Progenitor cell of endocrine pancreas (in vitro differentiated cells): ENCODE data around the gene COL5A2. TPM values are rescaled to one million over a fixed set of nuclear protein-coding genes. Genes with fewer than 3 reads are reported as not detected.

Experiments used
- DNase-seq: peaks from one replicate; pipeline ENCODE4 v3.0.0; 2021; ENCODE audit warnings: low spot score; ENCODE audit not compliant: unreplicated experiment
- H3K27ac Mint-ChIP-seq: 2 replicates; pipeline ENCODE4 v1.8.0; 2021; ENCODE audit warnings: mild to moderate bottlenecking, moderate library complexity, mixed read lengths
- H3K27me3 Mint-ChIP-seq: 2 replicates; pipeline ENCODE4 v1.8.0; 2021; ENCODE audit warnings: mixed read lengths
- H3K36me3 Mint-ChIP-seq: 2 replicates; pipeline ENCODE4 v1.8.0; 2022; ENCODE audit warnings: mixed read lengths; ENCODE audit not compliant: insufficient read depth
- H3K4me1 Mint-ChIP-seq: 2 replicates; pipeline ENCODE4 v1.8.0; 2021; ENCODE audit warnings: low read depth, mixed read lengths
- H3K4me3 Mint-ChIP-seq: 2 replicates; pipeline ENCODE4 v1.8.0; 2021; ENCODE audit warnings: low read depth, mild to moderate bottlenecking, moderate library complexity, mixed read lengths
- H3K9me3 Mint-ChIP-seq: 2 replicates; pipeline ENCODE4 v1.8.0; 2021; ENCODE audit warnings: low read depth, mixed read lengths
- total RNA-seq: library from RNA; stranded (reverse); gene quantifications from 2 replicates; pipeline ENCODE4 v1.2.1, GENCODE V29; 2021
- TF ChIP-seq, protein P1 (sequence below): fragments of 200-600 bp; sonication (generic); IDR thresholded peaks from one replicate; pipeline ENCODE4 v1.5.0; 2021; ENCODE audit warnings: antibody characterized with exemption, mild to moderate bottlenecking; ENCODE audit not compliant: unreplicated experiment

The COL5A2 gene
- total RNA-seq, 1 donor from 2014 or later: 4.5 TPM

DNA sequence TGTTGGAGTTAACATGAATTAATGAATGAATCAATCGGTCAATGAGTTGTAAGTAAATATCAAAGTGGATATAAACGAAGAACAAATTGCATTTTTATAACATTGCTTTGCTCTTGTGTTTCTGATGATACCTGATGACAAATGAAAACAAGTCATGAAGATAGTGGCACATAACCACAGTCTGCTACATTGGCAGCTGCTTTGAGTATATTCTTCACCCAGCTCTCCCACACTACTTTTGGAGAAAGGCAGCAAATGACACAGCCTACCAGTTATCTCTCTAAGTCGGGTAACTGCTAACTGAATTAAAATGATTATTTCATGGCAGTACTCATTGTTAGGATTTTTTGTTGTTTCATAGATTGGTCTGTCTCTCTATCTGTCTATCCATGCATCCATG, 76.8 kb downstream of the COL5A2 start:
- no peaks in the 10 kb centered on the region for H3K4me1 Mint-ChIP-seq
- H3K27ac Mint-ChIP-seq: no peak overlapping the region
- no peaks in the 10 kb centered on the region for H3K27me3 Mint-ChIP-seq
- no peak for DNase-seq
- no peaks in the 10 kb centered on the region for H3K9me3 Mint-ChIP-seq
- no peak overlapping the region for H3K4me3 Mint-ChIP-seq
- TF ChIP-seq, protein P1, sequence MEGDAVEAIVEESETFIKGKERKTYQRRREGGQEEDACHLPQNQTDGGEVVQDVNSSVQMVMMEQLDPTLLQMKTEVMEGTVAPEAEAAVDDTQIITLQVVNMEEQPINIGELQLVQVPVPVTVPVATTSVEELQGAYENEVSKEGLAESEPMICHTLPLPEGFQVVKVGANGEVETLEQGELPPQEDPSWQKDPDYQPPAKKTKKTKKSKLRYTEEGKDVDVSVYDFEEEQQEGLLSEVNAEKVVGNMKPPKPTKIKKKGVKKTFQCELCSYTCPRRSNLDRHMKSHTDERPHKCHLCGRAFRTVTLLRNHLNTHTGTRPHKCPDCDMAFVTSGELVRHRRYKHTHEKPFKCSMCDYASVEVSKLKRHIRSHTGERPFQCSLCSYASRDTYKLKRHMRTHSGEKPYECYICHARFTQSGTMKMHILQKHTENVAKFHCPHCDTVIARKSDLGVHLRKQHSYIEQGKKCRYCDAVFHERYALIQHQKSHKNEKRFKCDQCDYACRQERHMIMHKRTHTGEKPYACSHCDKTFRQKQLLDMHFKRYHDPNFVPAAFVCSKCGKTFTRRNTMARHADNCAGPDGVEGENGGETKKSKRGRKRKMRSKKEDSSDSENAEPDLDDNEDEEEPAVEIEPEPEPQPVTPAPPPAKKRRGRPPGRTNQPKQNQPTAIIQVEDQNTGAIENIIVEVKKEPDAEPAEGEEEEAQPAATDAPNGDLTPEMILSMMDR: no peak
- no peaks in the 10 kb centered on the region for H3K36me3 Mint-ChIP-seq

DNA sequence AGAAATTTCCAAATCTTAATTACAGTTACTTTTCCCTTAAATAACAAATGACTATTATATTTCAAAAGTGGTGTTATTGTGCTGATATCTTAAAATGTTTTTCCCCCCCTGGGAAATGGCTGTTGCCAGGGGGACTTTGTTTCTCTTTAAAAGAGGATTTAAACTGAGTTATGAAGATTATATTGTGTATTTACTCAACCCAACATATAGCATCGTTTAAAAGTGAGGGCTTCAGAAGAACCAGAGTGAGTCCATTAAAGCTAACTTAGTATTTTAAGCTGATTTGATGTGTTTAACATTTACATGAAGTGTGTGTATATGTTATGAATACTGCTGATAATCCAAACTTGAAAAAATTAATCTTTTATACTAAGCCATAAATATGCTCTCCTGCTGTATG, 81.6 kb downstream of the COL5A2 start:
- Mint-ChIP-seq H3K9me3 (no peaks in the 10 kb centered on the region), H3K27ac (no peak overlapping the region), H3K27me3 (no peaks in the 10 kb centered on the region), H3K4me3 (no peak overlapping the region), H3K36me3 (no peaks in the 10 kb centered on the region), H3K4me1 (no peaks in the 10 kb centered on the region)
- TF ChIP-seq, protein P1: no peak
- DNase-seq: no peak

DNA sequence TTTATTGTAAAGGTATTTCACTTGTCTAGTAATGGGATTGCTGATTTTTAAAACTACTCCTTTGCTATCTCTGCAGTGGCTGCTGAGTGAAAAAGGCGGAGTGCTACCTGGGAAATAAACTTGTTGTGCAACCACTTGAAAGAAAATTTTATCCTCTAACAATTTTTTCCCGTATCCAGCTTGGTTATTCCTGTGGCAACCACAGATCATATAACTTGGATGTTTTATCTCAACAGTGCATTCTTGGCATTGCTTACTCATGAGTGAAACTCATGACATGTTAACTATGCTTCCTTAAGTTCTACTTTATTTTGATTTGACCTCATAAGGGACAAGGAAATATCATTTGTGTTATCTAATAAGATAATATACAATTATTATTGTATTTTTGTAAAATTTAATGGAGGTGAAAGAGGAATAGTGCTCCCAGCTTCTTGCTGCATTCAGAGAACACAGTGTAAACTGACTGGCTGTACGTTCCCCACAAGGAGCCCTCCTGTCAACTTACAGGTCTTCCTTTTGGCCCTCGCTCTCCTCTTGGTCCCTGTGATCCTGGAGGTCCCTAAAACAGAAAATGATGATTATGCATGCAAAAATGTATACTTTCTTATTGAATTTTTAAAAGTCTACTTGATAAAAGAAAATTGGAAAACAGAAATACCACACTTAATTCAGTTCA, 82.7 kb downstream of the COL5A2 start:
- no peaks in the 10 kb centered on the region for H3K4me1 Mint-ChIP-seq
- no peak overlapping the region for H3K27ac Mint-ChIP-seq
- no peaks in the 10 kb centered on the region for H3K36me3 Mint-ChIP-seq
- no peak for DNase-seq
- no peak overlapping the region for H3K4me3 Mint-ChIP-seq
- no peaks in the 10 kb centered on the region for H3K9me3 Mint-ChIP-seq
- TF ChIP-seq, protein P1: no peak
- H3K27me3 Mint-ChIP-seq: no peaks in the 10 kb centered on the region

DNA sequence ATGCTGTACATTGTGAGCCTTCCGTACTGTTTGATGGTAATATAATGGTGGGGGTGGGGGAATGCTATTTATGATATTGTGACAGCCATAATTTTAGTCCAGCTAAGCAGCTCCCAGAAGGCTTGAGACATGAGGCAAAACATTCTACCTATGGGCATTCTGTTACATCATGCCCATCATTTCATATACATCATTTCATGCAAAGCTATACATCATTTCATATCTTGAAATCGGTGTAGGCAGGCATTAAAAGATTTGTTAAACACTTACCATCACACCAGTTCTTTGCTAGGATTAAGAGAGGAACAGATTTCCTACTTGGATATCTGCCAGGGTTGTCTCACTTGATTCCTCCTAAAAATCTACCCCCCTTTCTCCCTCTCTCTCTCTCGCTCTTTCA, 84.5 kb downstream of the COL5A2 start:
- Mint-ChIP-seq H3K27me3 (no peaks in the 10 kb centered on the region), H3K9me3 (no peaks in the 10 kb centered on the region), H3K27ac (no peak overlapping the region), H3K36me3 (no peaks in the 10 kb centered on the region), H3K4me3 (no peak overlapping the region), H3K4me1 (no peaks in the 10 kb centered on the region)
- no peak for DNase-seq
- TF ChIP-seq, protein P1: no peak

DNA sequence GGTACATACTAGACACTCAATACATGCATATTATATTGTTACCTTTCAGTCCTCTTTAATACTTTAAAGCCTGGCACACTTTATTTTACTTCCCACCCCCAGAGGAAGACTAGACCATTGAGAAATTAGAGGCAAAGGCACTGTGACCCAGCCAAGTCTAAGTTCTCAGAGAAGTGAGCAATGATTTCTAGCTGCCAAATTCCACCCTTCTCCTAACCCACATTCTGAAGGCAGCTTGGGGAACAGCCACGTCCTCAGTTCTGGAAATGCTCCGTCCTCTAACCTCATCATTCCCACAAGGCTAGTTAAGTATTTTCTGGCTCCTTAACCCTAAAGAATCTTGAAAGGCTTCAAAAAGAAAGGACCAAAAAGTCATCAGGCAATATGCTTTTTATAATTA, 86.6 kb downstream of the COL5A2 start:
- no peaks in the 10 kb centered on the region for H3K9me3 Mint-ChIP-seq
- peaks cover 4% of the 10 kb centered on the region for H3K4me1 Mint-ChIP-seq
- no peak for DNase-seq
- H3K27me3 Mint-ChIP-seq: no peaks in the 10 kb centered on the region
- no peak overlapping the region for H3K27ac Mint-ChIP-seq
- H3K36me3 Mint-ChIP-seq: no peaks in the 10 kb centered on the region
- H3K4me3 Mint-ChIP-seq: no peak overlapping the region
- TF ChIP-seq, protein P1: no peak
